H1 (cell line): ENCODE measurements around the gene EML1. TPM values are rescaled to one million over a fixed set of nuclear protein-coding genes. Genes with fewer than 3 reads are reported as not detected.

Source experiments
- CTCF ChIA-PET: fragments of 300-600 bp; sonication (Branson Sonifier 250); formaldehyde crosslinking; loops from one replicate; lab custom pipeline; 2021; ENCODE audit not compliant: partially characterized antibody; lab: Charles Lee
- POLR2A ChIA-PET: fragments of 300-600 bp; sonication (Branson Sonifier 250); formaldehyde crosslinking; loops from one replicate; lab custom pipeline; 2021; ENCODE audit warnings: inconsistent platforms; ENCODE audit not compliant: partially characterized antibody; lab: Charles Lee
- DNase-seq, 2 experiments: peaks; one replicate each; pipeline versions ENCODE4 v3.0.0 to v3.0.0-alpha.2; 2010 to 2022; ENCODE audit warnings: low spot score in 2 of 2, low read depth in 1 of 2, mixed read lengths in 1 of 2
- FAIRE-seq: peaks from 2 replicates; lab custom pipeline; 2011; peaks lifted over from hg19 to GRCh38; lab: Jason Lieb, UNC
- H2AFZ ChIP-seq: 2 replicates; pipeline ENCODE4 v1.8.1; 2012; ENCODE audit warnings: low read length, inconsistent platforms
- H2AK5ac ChIP-seq: 2 replicates; pipeline ENCODE4 v1.6.1; 2013; ENCODE audit warnings: low read depth, low read length
- H2BK120ac ChIP-seq: replicated peaks from 2 replicates; pipeline ENCODE3; 2013; ENCODE audit warnings: low read depth, low read length, inconsistent platforms
- H2BK12ac ChIP-seq: 2 replicates; pipeline ENCODE4 v1.6.1; 2013; ENCODE audit warnings: low read depth, low read length
- H2BK15ac ChIP-seq: 2 replicates; pipeline ENCODE4 v1.6.1; 2013; ENCODE audit warnings: low read length
- H2BK20ac ChIP-seq: 2 replicates; pipeline ENCODE4 v1.6.1; 2013; ENCODE audit warnings: low read length
- H2BK5ac ChIP-seq: 2 replicates; pipeline ENCODE4 v1.6.1; 2013; ENCODE audit warnings: low read depth, low read length
- H3K14ac ChIP-seq: 2 replicates; pipeline ENCODE4 v1.6.1; 2013; ENCODE audit warnings: inconsistent platforms; ENCODE audit not compliant: insufficient read length
- H3K18ac ChIP-seq: 2 replicates; pipeline ENCODE4 v1.6.1; 2013; ENCODE audit warnings: low read length; ENCODE audit errors: extremely low read depth
- H3K23ac ChIP-seq: 2 replicates; pipeline ENCODE4 v1.6.1; 2013; ENCODE audit warnings: inconsistent platforms; ENCODE audit not compliant: insufficient read length
- H3K23me2 ChIP-seq: 2 replicates; pipeline ENCODE4 v1.6.1; 2013; ENCODE audit warnings: low read depth, low read length
- H3K27ac ChIP-seq: 2 replicates; pipeline ENCODE4 v1.6.1; 2011; ENCODE audit warnings: low read depth, low read length, inconsistent platforms
- H3K27me3 ChIP-seq, 4 experiments: replicated peaks in 1 of 4; 1 replicate in 1 of 4; 2 replicates in 3 of 4; pipeline versions ENCODE4 v1.6.1 to v1.8.1; 2011 to 2013; ENCODE audit warnings: low read length in 3 of 4, mild to moderate bottlenecking in 3 of 4, inconsistent platforms in 2 of 4, mixed read lengths in 2 of 4, moderate library complexity in 1 of 4; ENCODE audit not compliant: control insufficient read depth in 3 of 4, insufficient read depth in 3 of 4; ENCODE audit errors: extremely low read depth in 1 of 4
- H3K36me3 ChIP-seq, 4 experiments: 2 replicates each; pipeline versions ENCODE4 v1.6.1 to v1.8.1; 2011 to 2013; ENCODE audit warnings: mild to moderate bottlenecking in 4 of 4, low read length in 3 of 4, moderate library complexity in 2 of 4, control low read depth in 1 of 4, inconsistent platforms in 1 of 4; ENCODE audit not compliant: insufficient read depth in 4 of 4, control insufficient read depth in 2 of 4
- H3K4ac ChIP-seq: replicated peaks from 2 replicates; pipeline ENCODE3; 2013; ENCODE audit warnings: low read length, low read depth, mixed read lengths, inconsistent platforms; ENCODE audit not compliant: insufficient read length
- H3K4me1 ChIP-seq, 4 experiments: replicated peaks in 1 of 4; 1 replicate in 1 of 4; 2 replicates in 3 of 4; pipeline versions ENCODE4 v1.6.1 to v1.8.1; 2011 to 2013; ENCODE audit warnings: low read length in 3 of 4, inconsistent platforms in 2 of 4, mixed read lengths in 1 of 4; ENCODE audit not compliant: insufficient read depth in 4 of 4, control insufficient read depth in 3 of 4
- H3K4me2 ChIP-seq, 2 experiments: 2 replicates each; pipeline versions ENCODE4 v1.6.1 to v1.8.1; 2011 to 2013; ENCODE audit warnings: low read depth in 2 of 2, low read length in 2 of 2, control low read depth in 1 of 2, inconsistent platforms in 1 of 2, mild to moderate bottlenecking in 1 of 2; ENCODE audit not compliant: insufficient read depth in 1 of 2
- H3K4me3 ChIP-seq, 4 experiments: fragments of 200-600, 300-600 bp in 1 of 4; sonication (generic), shearing (Covaris generic), sonication (Bioruptor Twin) in 1 of 4; 2 replicates each; pipeline versions ENCODE4 v1.5.1 to v1.8.1; 2011 to 2016; ENCODE audit warnings: low read length in 4 of 4, low read depth in 3 of 4, control low read depth in 2 of 4, inconsistent platforms in 2 of 4, mild to moderate bottlenecking in 2 of 4, mixed read lengths in 1 of 4, moderate library complexity in 1 of 4; ENCODE audit not compliant: insufficient read depth in 2 of 4; ENCODE audit errors: extremely low read depth in 1 of 4
- H3K56ac ChIP-seq: replicated peaks from 2 replicates; pipeline ENCODE3; 2013; ENCODE audit warnings: low read depth, mild to moderate bottlenecking, mixed read lengths, low read length, inconsistent platforms; ENCODE audit not compliant: insufficient read length
- H3K79me1 ChIP-seq: 2 replicates; pipeline ENCODE4 v1.6.1; 2013; ENCODE audit warnings: low read depth, low read length, control low read depth
- H3K79me2 ChIP-seq, 2 experiments: 2 replicates each; pipeline versions ENCODE4 v1.6.1 to v1.8.1; 2012 to 2013; ENCODE audit warnings: low read length in 2 of 2, mild to moderate bottlenecking in 2 of 2, inconsistent platforms in 1 of 2; ENCODE audit not compliant: insufficient read depth in 2 of 2, control insufficient read depth in 1 of 2
- H3K9ac ChIP-seq, 4 experiments: replicated peaks in 1 of 4; 1 replicate in 1 of 4; 2 replicates in 3 of 4; pipeline versions ENCODE4 v1.6.1 to v1.8.1; 2011 to 2013; ENCODE audit warnings: low read depth in 3 of 4, low read length in 3 of 4, control low read depth in 2 of 4, mild to moderate bottlenecking in 2 of 4, moderate library complexity in 2 of 4, inconsistent platforms in 1 of 4; ENCODE audit errors: extremely low read depth in 1 of 4
- H3K9me3 ChIP-seq, 2 experiments: 2 replicates each; pipeline versions ENCODE4 v1.6.1 to v1.8.1; 2012 to 2013; ENCODE audit warnings: mild to moderate bottlenecking in 2 of 2, moderate library complexity in 2 of 2, control low read depth in 1 of 2, inconsistent platforms in 1 of 2, low read depth in 1 of 2, low read length in 1 of 2, mixed read lengths in 1 of 2; ENCODE audit not compliant: insufficient read depth in 2 of 2
- H4K20me1 ChIP-seq, 2 experiments: replicated peaks in 1 of 2; 2 replicates each; pipeline versions ENCODE3 to v1.8.1; 2011 to 2013; ENCODE audit warnings: inconsistent platforms in 2 of 2, low read length in 2 of 2, mild to moderate bottlenecking in 1 of 2; ENCODE audit not compliant: insufficient read depth in 2 of 2, control insufficient read depth in 1 of 2
- H4K5ac ChIP-seq: 2 replicates; pipeline ENCODE4 v1.6.1; 2013; ENCODE audit warnings: low read length, low read depth, mixed read lengths, inconsistent platforms; ENCODE audit not compliant: insufficient read length
- H4K8ac ChIP-seq: 2 replicates; pipeline ENCODE4 v1.8.0; 2013; ENCODE audit warnings: mild to moderate bottlenecking, moderate library complexity, low read length, inconsistent platforms; ENCODE audit not compliant: insufficient read depth; ENCODE audit errors: extremely low read depth
- H4K91ac ChIP-seq: replicated peaks from 2 replicates; pipeline ENCODE3; 2013; ENCODE audit warnings: low read length, mixed read lengths, inconsistent platforms; ENCODE audit not compliant: insufficient read length
- BCL11A ChIP-seq, 2 experiments: IDR thresholded peaks; one replicate each; pipeline ENCODE4 v1.6.1; 2011; ENCODE audit warnings: low read depth in 2 of 2, low read length in 2 of 2, mild to moderate bottlenecking in 2 of 2
- BRCA1 ChIP-seq: IDR thresholded peaks from 2 replicates; pipeline ENCODE4 v1.6.1; 2012; ENCODE audit warnings: low read depth, low read length, improper control_type of control experiment
- CREB1 ChIP-seq: IDR thresholded peaks from 2 replicates; pipeline ENCODE4 v1.6.1; 2012; ENCODE audit warnings: inconsistent platforms
- CTBP2 ChIP-seq: IDR thresholded peaks from 2 replicates; pipeline ENCODE4 v1.7.0; 2011; ENCODE audit warnings: borderline replicate concordance, mild to moderate bottlenecking, moderate library complexity, mixed read lengths, low read length; ENCODE audit not compliant: insufficient read depth, insufficient read length
- NRF1 ChIP-seq: IDR thresholded peaks from 2 replicates; pipeline ENCODE4 v1.6.1; 2011; ENCODE audit warnings: mild to moderate bottlenecking, low read depth, low read length, improper control_type of control experiment
- RFX5 ChIP-seq: IDR thresholded peaks from 2 replicates; pipeline ENCODE4 v1.6.1; 2011; ENCODE audit warnings: low read depth, low read length, improper control_type of control experiment, borderline replicate concordance
- USF2 ChIP-seq: IDR thresholded peaks from 2 replicates; pipeline ENCODE4 v1.6.1; 2011; ENCODE audit warnings: low read length, improper control_type of control experiment
- WGBS, 2 experiments: shearing (Covaris generic) in 1 of 2; methylation state at CpG; one replicate each; pipeline versions ENCODE4 v1.1.6 to v1.1.7; 2013 to 2015; ENCODE audit warnings: low lambda C conversion rate in 2 of 2, mixed read lengths in 2 of 2, inconsistent platforms in 1 of 2, low coverage in 1 of 2, missing lambda C conversion rate in 1 of 2; ENCODE audit not compliant: insufficient replicate concordance in 2 of 2, insufficient coverage in 1 of 2, insufficient read length in 1 of 2; ENCODE audit errors: extremely low coverage in 1 of 2, missing lambda C conversion rate in 1 of 2; 5-methylcytosine and 5-hydroxymethylcytosine counted together
- polyA plus RNA-seq, 7 experiments: library from polyadenylated mRNA; depleted of rRNA in 3 of 7; stranded (reverse) in 5 of 7; unstranded in 2 of 7; fragments of >200 nt in 5 of 7; fragments of 200-250 nt in 2 of 7; gene quantifications; 1 replicate in 5 of 7; 2 replicates in 1 of 7; 4 replicates in 1 of 7; pipeline versions ENCODE4 v1.2.1 to v1.2.3, GENCODE V29; 2011 to 2013; ENCODE audit warnings: missing spikeins in 2 of 7, mixed read lengths in 2 of 7
- total RNA-seq: library from RNA; stranded (reverse); fragmentation: NEBNext Ultra II Directional; extraction: Animal tissue kit (Norgen Biotek cat#: 25700); gene quantifications from 2 replicates; pipeline ENCODE4 v1.2.1, GENCODE V29; 2021
- TF ChIP-seq, protein P1 (sequence below): IDR thresholded peaks from 2 replicates; pipeline ENCODE4 v1.6.1; 2012; ENCODE audit warnings: inconsistent platforms
- TF ChIP-seq, protein P2 (sequence below): IDR thresholded peaks from 2 replicates; pipeline ENCODE4 v1.6.1; 2012; ENCODE audit warnings: inconsistent platforms

The EML1 gene
- total and polyA plus RNA-seq, 2 of the 8 experiments (the other 6 are each of a cell fraction or from before 2014, with no cell fraction given): 11.1 to 24.7 TPM

- Histone ChIP-seq H3K27ac (no peak overlapping the region), H3K36me3 (peaks cover 0 to 13% (median 6%) of the 10 kb centered on the region in 4 experiments; a peak in 4 of 8 replicates), H4K8ac (no peak overlapping the region), H3K9ac (no peak overlapping the region), H3K4me1 (peaks cover 0 to 3% (median 1%) of the 10 kb centered on the region in 4 experiments; a peak in 3 of 7 replicates), H2AFZ (no peak overlapping the region), H3K4me2 (no peak overlapping the region), H4K91ac (no peak overlapping the region), H2AK5ac (no peak overlapping the region), H2BK12ac (no peak overlapping the region), H3K23ac (no peak overlapping the region), H2BK15ac (no peak overlapping the region), H3K14ac (no peak overlapping the region), H3K23me2 (peaks cover 2% of the 10 kb centered on the region; the same call in 1 of the 2 replicates), H3K79me1 (no peaks in the 10 kb centered on the region), H3K79me2 (no peaks in the 10 kb centered on the region), H2BK20ac (no peak overlapping the region), H2BK5ac (no peak overlapping the region), H3K56ac (no peak overlapping the region), H3K9me3 (no peaks in the 10 kb centered on the region), H3K4ac (no peak overlapping the region), H4K20me1 (peaks cover 0 to 2% of the 10 kb centered on the region in 2 experiments), H3K18ac (no peak overlapping the region), H4K5ac (no peak overlapping the region), H3K27me3 (no peaks in the 10 kb centered on the region), H3K4me3 (no peak overlapping the region), H2BK120ac (no peak overlapping the region)
- ChIA-PET POLR2A (interaction anchor here (1.0 kb wide), 1 partner anchor 65 kb away, joined by 5 read pairs; no protein-coding TSS in a partner anchor), CTCF (interaction anchor here (0.5 to 3.2 kb wide), 9 partner anchors 13 to 183 kb away, joined by 3 to 14 read pairs (median 4); no protein-coding TSS in a partner anchor)
- DNase-seq (no peak), FAIRE-seq (no peak)
- WGBS, 2 experiments: 78% methylated on average over 2 of the region's 2 CpGs; no CpG with 5 or more reads in 1 of the 2 experiments
- no peak for TF ChIP-seq CREB1
- TF ChIP-seq BRCA1: no peak
- TF ChIP-seq, protein P1, sequence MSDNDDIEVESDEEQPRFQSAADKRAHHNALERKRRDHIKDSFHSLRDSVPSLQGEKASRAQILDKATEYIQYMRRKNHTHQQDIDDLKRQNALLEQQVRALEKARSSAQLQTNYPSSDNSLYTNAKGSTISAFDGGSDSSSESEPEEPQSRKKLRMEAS: no peak
- TF ChIP-seq CTBP2: no peak
- TF ChIP-seq RFX5: no peak
- TF ChIP-seq, protein P2, sequence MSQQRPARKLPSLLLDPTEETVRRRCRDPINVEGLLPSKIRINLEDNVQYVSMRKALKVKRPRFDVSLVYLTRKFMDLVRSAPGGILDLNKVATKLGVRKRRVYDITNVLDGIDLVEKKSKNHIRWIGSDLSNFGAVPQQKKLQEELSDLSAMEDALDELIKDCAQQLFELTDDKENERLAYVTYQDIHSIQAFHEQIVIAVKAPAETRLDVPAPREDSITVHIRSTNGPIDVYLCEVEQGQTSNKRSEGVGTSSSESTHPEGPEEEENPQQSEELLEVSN: no peak
- no peak for TF ChIP-seq USF2
- no peak for TF ChIP-seq NRF1
- TF ChIP-seq BCL11A (IDR thresholded peaks at IDR 0.05; ENCODE audit: low read depth in 2 of 2, low read length in 2 of 2): no peak
These were observed 122.8 kb downstream of the EML1 start for GRCh38 chr14:99916091-99916383.
